Cardiac septum (tissue), 1 donor: ENCODE measurements around the gene SCFD2. TPM values are rescaled to one million over a fixed set of nuclear protein-coding genes. Genes with fewer than 3 reads are reported as not detected.

ENCODE experiments used
- DNase-seq: peaks from one replicate; pipeline ENCODE4 v3.0.0-alpha.2; 2020; ENCODE audit warnings: low spot score
- intact Hi-C: fragments of 100-400 bp; cut with DNase I; formaldehyde crosslinking; loops from one replicate; pipeline ENCODE4 v1.14.0; 2022
- total RNA-seq: library from RNA; stranded (reverse); fragmentation: NEBNext Ultra II Directional; extraction: Animal tissue kit (Norgen Biotek cat#: 25700); gene quantifications from one replicate; pipeline ENCODE4 v1.2.1, GENCODE V29; 2021
- donor health status: DM: no; HTN: no; CAD: no.

The SCFD2 gene
- total RNA-seq, 1 donor from 2014 or later: 9.7 TPM

DNA sequence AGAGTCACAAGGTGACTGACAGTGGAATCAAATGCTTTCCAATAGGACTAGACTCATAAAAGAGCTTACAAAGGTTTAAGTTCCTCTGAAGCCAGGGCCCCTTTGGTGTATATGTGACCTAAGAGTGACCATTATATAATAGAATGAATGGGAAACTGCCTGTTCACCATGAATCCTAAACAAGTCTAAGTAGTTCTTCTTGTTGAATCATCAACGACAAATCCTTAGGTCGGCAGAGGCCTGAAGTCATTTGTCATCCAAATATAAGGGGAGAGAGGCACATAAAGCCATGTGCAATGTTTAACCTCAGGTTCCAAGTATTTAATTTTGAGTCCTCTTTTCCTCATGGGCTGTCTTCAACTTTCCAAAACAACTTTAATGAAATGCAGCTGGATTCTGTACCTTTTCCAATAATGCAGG is 381.4 kb downstream of the SCFD2 start:
- intact Hi-C loops: loop anchor here (5.0 to 10.0 kb wide), 6 partner anchors 72 to 880 kb away; no protein-coding TSS in a partner anchor
- DNase-seq: no peak

DNA sequence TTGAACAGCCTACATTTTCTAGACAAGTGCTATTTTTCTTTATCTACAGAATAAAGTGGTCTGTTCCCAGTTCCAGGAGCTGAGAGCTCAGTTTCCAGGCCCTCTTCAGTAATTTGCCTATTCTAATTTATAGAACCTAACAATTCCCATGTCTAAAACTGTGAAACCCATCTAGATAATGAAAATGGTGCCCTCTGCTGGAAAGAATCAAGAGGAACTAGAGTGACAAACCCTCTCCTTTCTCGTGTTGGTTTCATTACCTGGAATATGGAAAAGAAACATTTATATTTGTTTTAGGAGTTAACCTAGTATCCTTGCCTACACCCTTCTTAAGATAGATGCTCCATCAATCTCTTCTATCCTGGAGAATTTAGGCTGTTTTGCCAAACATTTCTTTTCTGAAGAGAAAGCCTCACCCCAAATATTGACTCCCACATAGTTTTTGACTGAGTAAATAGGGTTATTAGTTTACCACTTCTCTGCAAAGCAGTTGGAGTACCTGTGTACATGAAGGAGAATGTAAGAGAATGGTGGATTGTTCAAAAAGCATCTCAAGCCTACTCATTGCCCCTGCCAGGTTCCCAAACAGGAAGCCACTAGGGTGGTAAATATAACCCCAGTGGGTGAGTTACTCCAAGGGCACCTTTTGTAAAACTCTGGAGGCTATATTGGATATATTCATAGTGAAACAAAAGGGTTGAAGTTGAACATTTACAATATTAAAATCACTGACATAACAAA is 382.1 kb downstream of the SCFD2 start:
- DNase-seq: no peak
- intact Hi-C loops: loop anchor here (2.0 to 10.0 kb wide), 8 partner anchors 71 to 879 kb away; no protein-coding TSS in a partner anchor

DNA sequence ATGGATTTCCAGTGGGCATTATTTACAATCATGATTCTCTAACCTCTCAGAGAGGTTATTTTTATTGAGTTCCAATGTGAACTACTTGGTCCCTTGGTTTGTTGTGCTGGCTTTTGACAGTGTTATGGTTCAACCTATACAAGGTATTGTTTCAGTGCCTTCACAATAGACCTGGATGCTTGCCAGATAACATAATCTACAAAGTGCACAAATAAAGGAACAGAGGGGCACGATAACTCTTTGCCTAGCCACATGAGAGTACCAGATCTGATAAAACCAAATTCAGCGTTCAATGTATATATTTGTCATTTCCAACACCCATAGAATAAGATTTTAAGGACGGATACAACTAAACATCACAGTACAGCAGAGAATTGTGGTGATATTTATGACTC is 382.9 kb downstream of the SCFD2 start:
- intact Hi-C loops: loop anchor here (2.0 to 10.0 kb wide), 8 partner anchors 71 to 878 kb away; no protein-coding TSS in a partner anchor
- no peak for DNase-seq

DNA sequence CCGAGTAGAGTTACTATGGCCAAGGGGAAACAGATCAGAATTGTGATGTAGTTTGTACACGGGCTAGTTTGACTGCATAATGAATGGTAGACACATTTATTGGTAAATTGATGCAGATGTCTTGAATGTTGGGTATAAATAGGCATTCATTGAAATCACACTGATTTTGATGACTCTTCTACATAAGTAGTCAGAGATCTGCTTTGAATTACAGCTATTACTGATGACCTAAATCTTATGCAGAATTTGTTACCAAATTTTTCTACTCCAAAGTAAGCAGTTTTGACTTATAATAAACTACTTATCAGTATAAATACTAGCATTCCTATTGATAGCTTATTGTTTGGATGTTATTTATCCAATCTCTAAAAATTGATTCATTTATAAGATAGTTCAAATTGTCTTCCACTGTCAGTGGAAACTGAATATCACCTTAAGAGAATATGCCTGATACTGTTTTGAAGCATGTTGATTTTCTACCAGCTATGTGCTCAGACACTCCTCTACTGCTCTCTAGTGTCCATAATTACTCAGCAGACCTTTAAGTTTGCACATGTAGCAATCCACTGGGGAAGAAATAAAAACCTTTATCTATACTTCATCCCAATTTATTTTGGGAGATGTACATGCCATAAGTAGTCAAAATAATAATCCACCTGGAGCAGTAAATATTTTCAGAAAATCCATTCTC is 383.5 kb downstream of the SCFD2 start:
- intact Hi-C loops: loop anchor here (2.0 to 10.0 kb wide), 8 partner anchors 70 to 878 kb away; no protein-coding TSS in a partner anchor
- DNase-seq: no peak

DNA sequence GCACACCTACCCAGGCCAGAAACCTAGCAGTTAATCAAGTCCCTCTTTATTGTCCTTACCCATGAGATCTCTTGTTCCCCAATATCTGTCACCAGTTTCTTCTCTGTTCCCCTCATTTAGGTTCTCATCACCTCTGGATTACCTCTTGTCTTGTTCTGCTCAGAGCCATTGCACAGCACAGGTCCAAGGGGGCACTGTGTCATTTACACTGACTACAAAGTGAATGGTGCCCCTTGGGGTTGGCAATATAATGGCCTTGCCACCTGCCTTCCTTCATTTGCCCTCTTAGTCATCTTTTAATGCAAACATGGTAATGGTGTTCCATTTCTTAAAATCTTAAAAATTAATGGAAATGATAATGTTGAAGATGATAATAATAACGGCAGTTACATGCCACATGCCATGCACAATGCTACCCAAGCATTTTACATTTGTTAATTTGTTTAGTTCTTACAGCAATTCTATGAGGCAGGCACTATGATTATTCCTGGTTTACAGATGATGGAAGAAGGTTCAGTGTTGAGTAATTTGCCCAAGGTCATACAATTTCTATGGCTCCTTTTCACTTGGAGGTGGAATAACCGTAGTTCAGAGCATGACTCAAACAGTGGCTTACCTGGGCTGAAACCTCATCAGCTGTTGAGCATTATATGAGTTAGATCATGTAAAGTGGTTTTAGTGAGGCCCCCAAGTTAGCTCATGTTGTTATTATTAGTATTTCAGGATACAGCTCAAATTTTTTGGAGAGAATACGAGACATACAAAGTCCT is 385.9 kb downstream of the SCFD2 start:
- intact Hi-C loops: loop anchor here (5.0 to 10.0 kb wide), 6 partner anchors 68 to 875 kb away; no protein-coding TSS in a partner anchor
- DNase-seq: no peak

DNA sequence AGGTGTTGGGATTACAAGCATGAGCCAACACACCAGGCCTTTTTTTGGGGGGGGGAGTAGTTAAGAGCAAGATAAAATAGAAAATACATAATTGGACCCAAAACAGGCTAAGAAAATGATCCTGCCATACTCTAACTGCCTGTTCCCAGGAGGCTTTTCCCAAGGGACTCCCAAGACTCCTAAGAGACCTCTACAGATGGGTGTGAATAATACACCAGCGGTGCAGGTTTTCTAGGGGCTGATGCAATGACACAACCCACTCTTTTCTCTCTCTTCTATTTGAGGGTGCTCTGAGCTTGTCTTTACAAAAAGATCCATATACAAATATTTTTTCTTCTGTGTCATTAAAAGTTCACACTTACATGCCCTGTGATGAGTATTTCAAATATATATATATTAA is 386.8 kb downstream of the SCFD2 start:
- no peak for DNase-seq
- intact Hi-C loops: no loop called here

DNA sequence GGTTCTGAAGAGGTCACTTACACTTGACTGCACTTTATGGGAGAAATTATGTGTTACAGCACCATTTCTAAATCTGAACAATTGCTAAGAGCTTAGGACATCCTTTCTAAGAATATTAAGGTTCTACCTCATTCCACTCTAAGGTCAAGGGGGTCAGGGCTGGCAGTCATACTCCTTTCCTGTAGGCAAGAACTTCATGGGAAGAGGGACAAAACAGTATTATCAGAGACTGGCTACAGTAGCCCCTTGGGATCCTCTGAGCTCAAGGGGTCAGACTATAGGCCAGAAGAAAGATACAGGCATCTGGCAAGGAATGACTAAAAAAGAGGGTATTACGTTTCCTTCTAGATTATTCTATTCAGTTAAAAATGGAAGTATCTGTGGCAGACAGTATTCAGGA is 388.6 kb downstream of the SCFD2 start:
- intact Hi-C loops: no loop called here
- DNase-seq: no peak

DNA sequence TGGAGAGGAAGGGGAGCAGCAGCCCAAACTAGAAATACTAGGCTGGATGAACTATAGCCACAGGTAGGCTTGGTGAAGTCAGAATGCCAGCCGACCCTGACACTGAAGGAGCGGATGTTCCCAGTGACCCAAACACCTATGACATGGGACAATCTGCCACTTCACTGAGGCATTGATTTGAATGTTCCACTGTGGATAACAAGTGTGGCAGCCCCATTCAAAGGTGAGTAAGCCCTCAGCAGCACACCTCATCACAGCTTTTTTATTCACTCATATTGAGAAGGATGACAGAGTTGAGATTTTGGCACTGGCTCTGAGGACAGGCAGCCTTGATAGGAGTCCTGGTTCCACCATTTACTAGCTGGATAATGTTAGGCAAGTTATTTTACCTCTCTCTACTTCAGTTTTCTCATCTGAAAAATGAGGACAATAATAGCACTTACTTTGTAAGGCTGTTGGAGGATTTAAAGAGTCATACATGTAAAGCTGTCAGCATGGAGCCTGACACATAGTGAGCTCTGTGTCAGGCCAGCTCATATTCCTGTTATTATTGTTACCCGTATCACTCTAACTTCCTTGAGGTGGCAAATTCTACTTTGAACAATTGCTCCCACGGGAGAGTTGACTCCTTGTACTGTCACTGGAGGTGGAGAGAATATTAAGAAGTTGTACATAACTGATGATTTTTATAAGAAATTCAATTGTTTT is 389.2 kb downstream of the SCFD2 start:
- intact Hi-C loops: no loop called here
- no peak for DNase-seq

DNA sequence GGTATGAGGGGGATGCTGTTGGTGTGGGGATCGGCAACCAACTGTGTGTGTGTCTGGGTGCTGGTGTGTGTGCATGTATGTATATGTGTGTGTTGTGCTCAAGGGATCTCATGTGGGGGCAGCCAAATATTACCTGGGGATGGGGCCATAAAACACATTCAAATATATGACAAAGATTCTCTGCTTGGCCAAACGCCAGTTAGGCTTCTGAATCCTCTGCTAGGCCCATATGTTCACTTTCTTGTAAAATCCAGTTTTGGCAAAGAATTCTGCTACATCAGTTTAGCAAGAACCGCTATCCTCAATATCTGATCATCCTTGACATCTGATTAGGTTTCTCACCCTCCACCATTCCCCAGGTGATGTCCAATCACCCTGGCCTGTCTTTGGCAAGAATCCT is 397.2 kb downstream of the SCFD2 start:
- no peak for DNase-seq
- intact Hi-C loops: no loop called here

DNA sequence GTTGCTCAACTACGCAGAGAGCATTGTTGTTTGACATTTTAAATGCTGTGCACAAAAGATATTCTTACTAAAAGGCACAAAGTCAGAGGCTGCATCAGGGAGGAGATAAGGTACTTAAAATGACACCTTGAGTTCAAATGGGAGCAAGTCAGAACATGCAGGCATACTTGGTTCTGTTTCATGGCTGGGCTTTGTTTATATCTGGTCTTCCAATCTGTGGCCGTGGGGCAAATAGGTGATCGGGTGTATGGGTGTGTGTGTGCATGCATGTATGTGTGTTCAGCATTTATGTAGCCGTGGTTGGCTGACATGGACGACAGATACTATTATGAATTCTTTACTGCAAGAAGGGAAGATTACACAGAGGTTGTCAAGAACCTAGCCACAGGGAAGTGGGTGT is 397.6 kb downstream of the SCFD2 start:
- DNase-seq: no peak
- intact Hi-C loops: no loop called here

DNA sequence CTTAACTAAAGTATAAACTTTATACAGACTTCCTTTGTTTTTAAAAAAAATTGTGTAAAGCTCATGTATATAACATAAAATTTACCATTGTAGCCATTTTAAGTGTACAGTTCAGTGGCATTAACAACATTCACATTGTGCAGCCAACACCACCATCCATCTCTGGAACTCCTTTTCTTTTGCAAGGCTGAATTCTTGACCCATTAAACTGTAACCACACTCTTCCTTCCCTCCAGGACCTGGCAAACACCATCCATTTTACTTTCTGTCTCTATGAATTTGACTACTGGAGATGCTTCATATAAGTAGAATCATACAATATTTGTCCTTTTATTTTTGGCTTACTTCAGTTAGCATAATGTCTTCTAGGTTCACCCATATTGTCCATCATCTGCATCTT is 399.1 kb downstream of the SCFD2 start:
- no peak for DNase-seq
- intact Hi-C loops: no loop called here

DNA sequence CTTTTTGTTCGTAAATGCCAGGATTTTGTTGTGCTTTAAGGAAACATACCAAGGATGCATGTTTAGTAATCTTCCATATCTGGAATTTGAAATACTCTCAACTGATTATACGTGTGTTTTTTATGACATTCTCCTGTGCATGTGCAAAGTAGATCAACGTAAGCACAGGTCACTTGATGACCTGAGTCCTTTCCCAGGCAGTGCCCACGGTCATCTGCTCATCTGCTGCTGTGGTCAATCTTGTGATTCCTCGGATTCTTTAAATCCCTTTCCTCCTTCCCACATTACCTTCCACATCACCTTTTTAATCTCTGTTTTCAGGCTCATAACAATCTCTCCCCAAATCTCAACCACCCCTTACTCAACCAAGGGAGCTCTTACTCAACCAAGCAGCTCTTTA is 399.7 kb downstream of the SCFD2 start:
- intact Hi-C loops: no loop called here

DNA sequence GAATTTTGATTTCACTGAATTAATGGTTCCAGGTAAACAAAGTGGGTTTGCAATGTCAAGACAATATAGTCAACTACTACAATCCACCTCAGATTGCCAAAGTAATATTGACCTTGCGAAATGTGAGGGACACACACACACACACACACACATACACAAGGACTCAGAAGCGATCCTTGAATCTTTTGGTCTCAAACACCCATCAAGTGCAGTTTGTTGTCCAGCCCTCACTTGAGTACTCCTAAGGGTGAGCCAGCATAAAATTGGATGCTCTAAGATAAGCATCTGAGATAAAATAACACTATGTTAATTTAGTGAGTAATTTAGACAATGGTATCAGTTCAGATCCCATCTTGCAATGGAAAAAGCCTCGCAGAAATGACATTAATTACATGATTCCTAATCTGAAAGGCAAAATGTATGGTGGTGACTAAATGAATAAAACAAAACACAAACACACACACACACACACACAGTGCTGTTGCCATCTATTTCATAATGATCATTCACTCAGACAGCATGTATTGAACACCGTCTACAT is 401.2 kb downstream of the SCFD2 start:
- no peak for DNase-seq
- intact Hi-C loops: no loop called here

More for the DNA sequence above, 399.7 kb downstream of the SCFD2 start:
- DNase-seq: no peak

DNA sequence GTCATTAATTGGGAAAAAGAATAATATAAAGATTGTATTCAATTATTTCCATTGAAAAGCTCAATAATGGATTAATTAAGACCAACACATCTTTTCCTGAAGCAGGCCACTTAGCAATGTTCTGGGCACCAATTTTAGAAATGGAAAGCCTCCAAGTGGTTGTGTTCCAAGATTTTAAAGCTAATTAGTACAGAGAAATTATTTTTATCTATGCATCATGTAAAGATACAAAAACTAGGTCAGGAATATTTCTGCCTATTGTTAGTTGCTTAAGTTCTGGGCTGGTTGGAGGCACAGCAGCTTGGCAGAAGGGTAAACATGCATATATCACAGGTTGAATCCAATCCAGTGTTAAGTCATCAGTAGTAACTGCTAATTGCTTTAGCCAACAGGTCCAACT is 401.9 kb downstream of the SCFD2 start:
- intact Hi-C loops: no loop called here

DNA sequence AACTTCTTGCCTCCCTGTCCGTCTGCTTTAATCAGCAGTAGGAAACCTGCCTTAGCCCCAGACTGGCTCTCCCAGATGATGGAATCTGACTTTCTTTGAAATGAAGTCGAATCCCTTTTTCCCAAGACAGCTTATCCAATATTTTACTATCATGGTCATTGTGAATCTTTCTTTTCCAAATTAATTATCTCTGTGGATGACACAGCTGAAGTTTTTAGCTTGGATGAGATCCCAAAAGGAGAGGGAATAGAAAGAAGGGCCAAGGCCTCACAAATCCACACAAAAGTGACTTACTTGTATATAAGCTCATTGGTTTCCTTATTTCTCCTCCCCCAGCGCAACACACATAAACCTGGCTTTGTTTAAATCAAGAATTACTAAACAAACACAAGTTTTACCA is 403.1 kb downstream of the SCFD2 start:
- DNase-seq: no peak
- intact Hi-C loops: no loop called here

More for the DNA sequence above, 401.9 kb downstream of the SCFD2 start:
- no peak for DNase-seq

DNA sequence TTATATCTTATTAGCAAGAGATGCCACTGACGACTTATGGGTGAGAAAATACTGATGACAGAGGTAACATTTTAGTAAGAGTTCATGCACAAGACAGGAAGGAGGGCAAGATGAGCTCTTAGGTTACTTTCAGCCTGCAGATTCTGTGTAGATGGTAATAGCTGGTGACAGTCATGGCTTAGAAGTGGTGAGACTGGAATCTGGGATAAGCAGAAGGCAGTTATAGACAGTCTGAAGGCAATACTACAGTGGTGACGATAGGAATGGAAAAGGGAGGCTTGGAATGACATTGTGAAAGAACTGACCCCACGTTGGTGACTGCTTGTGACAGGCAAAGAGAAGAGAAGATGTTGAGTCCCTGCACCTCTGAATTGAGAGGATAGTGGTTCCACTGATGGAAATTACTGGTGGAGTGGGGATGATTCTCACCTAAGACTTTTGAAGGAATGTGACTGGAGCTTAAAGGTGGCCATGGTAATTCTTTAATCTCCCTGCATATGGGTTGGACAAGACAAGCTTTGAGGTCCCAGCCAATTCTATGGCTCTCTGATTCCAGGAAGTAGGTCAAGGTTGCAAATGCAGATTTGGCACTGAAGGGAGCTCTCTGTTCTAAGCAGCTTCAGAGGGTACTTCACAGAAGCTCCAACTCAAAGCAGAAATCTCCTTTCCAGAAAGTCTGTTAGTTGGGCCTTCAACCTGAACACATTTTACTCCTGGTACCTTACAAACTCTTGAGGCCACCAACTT is 404.0 kb downstream of the SCFD2 start:
- intact Hi-C loops: no loop called here

DNA sequence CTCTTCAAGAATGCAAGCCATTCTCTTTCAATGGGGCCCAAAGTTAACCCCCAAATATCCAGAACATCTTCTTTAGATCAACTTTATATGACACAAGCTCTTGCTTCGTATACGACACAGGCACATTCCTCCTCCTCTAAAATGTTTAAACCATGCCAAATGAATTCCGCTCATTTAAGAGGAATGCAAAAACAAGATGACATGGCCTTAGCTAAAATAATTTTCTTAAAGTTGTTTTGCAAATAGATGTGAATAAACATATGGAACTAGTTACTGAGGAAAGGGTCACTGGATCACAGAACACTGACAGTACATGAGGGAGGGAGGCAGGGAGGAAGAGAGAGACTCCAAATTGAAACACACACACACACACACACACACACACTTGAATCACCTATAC is 406.3 kb downstream of the SCFD2 start:
- intact Hi-C loops: loop anchor here (5.0 kb wide), 1 partner anchor 372 kb away; no protein-coding TSS in a partner anchor

More for the DNA sequence above, 404.0 kb downstream of the SCFD2 start:
- no peak for DNase-seq

DNA sequence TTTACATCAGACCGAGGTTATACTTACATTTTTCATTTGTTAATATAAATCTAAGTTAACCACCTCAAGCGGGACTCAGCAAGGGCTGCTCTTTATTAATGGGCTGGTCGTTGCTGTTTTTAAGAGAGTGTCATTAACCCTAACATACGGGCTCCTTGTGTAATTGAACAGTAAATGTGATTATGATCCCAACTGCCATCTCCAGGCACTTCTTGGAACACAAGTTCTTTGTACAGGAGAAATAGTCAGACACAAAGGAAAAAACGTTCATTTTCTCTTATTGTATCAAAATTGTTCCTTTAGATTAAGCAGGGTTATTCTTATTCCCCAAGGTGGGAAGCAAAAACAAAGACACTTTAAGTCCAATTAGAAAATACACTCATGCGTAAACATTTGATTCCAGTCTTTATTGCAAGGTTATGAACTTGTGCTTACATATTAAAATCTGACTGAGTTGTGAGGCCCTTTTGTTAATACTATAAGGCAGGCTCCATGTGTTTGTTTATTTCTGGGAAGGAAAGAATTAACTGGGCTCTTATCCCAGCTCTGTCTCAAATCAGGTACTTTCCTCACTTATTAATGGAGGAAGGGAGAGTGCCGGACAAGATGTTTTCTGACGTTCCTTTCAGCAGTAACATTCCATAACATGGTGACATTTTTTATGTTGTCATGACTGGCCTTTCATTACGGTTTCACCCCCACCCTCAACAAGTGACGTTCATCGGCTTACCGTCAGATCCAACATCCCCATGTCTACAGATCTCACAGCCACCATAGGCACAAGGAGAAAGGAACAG is 407.8 kb downstream of the SCFD2 start:
- intact Hi-C loops: loop anchor here (5.0 kb wide), 1 partner anchor 371 kb away; no protein-coding TSS in a partner anchor

More for the DNA sequence above, 406.3 kb downstream of the SCFD2 start:
- no peak for DNase-seq

More for the DNA sequence above, 407.8 kb downstream of the SCFD2 start:
- DNase-seq: no peak
